ENCODE results near the gene BMP2K. TPM values are rescaled to one million over a fixed set of nuclear protein-coding genes. Genes with fewer than 3 reads are reported as not detected.
"Not testable (repeated sequence)": the region's sequence is repeated elsewhere in the genome, so short reads cannot be mapped to it uniquely, and the experiment has no call there.

The BMP2K gene
- total RNA-seq, 1 donor from 2014 or later = 23.5 TPM

DNA sequence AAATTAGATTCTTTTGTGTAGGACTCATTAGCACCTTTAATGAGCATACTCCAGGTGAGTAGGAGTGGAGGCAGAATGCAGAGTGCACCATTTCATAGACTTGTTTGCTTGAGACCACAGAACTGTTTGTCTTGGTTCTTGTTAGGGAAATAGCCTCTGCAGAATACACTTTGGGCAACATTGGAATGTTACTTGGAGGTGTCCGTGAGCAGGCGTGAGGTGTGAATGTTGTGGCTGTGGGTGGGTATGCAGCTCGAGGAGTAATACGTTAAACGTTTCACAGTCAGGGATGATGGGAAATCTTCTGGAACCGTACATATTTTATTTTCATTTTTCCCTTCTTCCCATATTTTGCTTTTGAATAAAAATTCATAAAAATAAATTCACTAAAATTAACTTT, 131.5 kb downstream of the BMP2K start:
- intact Hi-C loops (cut with micrococcal nuclease) = no loop called here

DNA sequence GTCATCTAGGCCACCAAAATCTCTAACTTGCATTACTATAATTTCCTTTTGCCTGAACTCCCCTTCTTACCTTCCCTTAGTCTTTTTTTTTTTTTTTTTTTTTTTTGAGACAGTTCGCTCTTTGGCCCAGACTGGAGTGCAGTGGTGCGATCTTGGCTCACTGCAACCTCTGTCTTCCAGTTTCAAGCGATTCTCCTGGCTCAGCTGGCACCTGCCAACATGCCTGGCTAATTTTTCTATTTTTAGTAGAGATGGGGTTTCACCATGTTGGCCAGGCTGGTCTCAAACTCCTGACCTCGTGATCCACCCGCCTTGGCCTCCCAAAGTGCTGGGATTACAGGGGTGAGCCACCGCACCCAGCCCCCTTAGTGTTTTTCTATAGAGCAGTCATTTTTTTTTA, 132.8 kb downstream of the BMP2K start:
- DNase-seq (ENCODE audit: low spot score); H3K27ac Mint-ChIP-seq; H3K27me3 Mint-ChIP-seq (ENCODE audit: insufficient read depth); H3K4me1 Mint-ChIP-seq (ENCODE audit: low read depth); H3K9me3 Mint-ChIP-seq; intact Hi-C loops (cut with micrococcal nuclease); H3K4me3 Mint-ChIP-seq: not testable (repeated sequence)
- peaks cover 13% of the 10 kb centered on the region for H3K36me3 Mint-ChIP-seq (ENCODE audit: low read depth)

More for the DNA sequence above, 131.5 kb downstream of the BMP2K start:
- no peaks in the 10 kb centered on the region for H3K27me3 Mint-ChIP-seq (ENCODE audit: insufficient read depth)
- DNase-seq (ENCODE audit: low spot score) = no peak
- peaks cover 13% of the 10 kb centered on the region for H3K36me3 Mint-ChIP-seq (ENCODE audit: low read depth)
- no peaks in the 10 kb centered on the region for H3K4me1 Mint-ChIP-seq (ENCODE audit: low read depth)
- H3K27ac Mint-ChIP-seq = no peak overlapping the region
- H3K4me3 Mint-ChIP-seq = no peak overlapping the region
- no peaks in the 10 kb centered on the region for H3K9me3 Mint-ChIP-seq

DNA sequence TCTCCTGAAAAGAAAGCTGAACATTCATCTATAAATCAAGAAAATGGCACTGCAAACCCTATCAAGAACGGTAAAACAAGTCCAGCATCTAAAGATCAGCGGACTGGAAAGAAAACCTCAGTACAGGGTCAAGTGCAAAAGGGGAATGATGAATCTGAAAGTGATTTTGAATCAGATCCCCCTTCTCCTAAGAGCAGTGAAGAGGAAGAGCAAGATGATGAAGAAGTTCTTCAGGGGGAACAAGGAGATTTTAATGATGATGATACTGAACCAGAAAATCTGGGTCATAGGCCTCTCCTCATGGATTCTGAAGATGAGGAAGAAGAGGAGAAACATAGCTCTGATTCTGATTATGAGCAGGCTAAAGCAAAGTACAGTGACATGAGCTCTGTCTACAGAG, 134.5 kb downstream of the BMP2K start:
- no peak overlapping the region for H3K4me3 Mint-ChIP-seq
- H3K9me3 Mint-ChIP-seq = no peaks in the 10 kb centered on the region
- peaks cover 13% of the 10 kb centered on the region for H3K36me3 Mint-ChIP-seq (ENCODE audit: low read depth)
- no peak overlapping the region for H3K27ac Mint-ChIP-seq
- H3K4me1 Mint-ChIP-seq (ENCODE audit: low read depth) = no peaks in the 10 kb centered on the region
- DNase-seq (ENCODE audit: low spot score) = no peak
- intact Hi-C loops (cut with micrococcal nuclease) = no loop called here
- H3K27me3 Mint-ChIP-seq (ENCODE audit: insufficient read depth) = no peaks in the 10 kb centered on the region

DNA sequence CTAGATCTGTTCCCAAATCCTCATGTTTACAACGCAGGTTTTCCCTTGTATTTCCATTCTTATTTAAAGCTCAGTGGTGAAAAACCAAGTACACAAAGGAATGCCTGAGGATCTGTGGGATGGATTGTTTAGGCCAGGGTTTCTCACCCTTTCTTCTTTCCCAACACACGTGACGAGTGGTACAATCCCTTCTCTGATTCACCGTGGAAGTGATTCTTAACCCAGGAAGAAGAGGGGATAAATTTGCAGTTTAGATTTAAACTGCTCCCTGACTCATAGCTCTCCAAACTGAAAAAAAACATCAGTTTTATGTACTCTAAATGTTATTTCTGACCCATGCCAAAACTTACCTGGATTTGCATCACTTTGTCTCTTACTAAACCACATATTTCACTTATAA, 146.1 kb downstream of the BMP2K start:
- H3K9me3 Mint-ChIP-seq = no peaks in the 10 kb centered on the region
- H3K36me3 Mint-ChIP-seq (ENCODE audit: low read depth) = peaks cover 15% of the 10 kb centered on the region
- no peak overlapping the region for H3K4me3 Mint-ChIP-seq
- H3K27ac Mint-ChIP-seq = no peak overlapping the region
- peaks cover 12% of the 10 kb centered on the region for H3K4me1 Mint-ChIP-seq (ENCODE audit: low read depth)
- no peaks in the 10 kb centered on the region for H3K27me3 Mint-ChIP-seq (ENCODE audit: insufficient read depth)
- intact Hi-C loops (cut with micrococcal nuclease) = no loop called here
- DNase-seq (ENCODE audit: low spot score) = no peak

DNA sequence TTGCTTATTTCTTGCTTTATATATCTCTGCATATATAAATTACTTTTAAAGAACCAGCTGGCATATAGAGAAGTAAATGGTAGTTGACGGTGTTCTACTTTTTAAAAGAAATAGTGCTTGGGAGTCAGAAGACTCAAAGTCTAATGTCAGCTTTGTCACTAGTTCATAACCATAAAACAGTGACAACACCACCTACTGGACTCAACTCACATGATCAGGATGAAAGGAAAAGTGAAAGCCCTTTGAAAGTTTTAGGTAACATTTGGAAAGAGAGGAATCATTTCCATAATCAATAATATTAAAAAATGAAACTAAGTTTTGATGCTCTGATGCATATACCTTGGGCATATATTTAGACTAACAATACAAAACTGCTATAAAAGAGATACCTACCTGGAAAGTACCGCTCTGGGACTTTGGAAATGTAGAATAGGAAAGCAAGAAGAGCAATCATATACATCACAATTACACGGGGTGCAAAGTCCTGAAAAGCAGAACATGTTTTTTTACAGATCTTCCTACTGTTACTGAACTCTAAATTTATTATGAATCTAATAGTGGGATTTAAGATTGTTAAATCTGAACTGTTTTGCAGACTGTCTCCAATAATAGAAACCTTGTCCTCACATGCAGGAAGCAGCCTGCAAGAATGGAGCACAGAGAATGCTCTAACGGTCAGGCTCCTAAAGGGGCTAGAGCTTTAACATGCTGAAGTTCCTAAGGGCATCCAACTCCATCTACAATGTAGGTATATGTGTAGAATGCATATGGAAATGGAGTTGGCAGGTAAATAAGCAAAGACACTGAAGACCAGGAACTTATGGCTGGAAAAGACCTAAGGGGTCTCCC, 147.5 kb downstream of the BMP2K start:
- H3K27ac Mint-ChIP-seq = no peak overlapping the region
- H3K4me1 Mint-ChIP-seq (ENCODE audit: low read depth) = peaks cover 16% of the 10 kb centered on the region
- H3K9me3 Mint-ChIP-seq = no peaks in the 10 kb centered on the region
- intact Hi-C loops (cut with micrococcal nuclease) = no loop called here
- no peaks in the 10 kb centered on the region for H3K27me3 Mint-ChIP-seq (ENCODE audit: insufficient read depth)
- H3K4me3 Mint-ChIP-seq = no peak overlapping the region
- no peak for DNase-seq (ENCODE audit: low spot score)
- H3K36me3 Mint-ChIP-seq (ENCODE audit: low read depth) = peaks cover 18% of the 10 kb centered on the region

DNA sequence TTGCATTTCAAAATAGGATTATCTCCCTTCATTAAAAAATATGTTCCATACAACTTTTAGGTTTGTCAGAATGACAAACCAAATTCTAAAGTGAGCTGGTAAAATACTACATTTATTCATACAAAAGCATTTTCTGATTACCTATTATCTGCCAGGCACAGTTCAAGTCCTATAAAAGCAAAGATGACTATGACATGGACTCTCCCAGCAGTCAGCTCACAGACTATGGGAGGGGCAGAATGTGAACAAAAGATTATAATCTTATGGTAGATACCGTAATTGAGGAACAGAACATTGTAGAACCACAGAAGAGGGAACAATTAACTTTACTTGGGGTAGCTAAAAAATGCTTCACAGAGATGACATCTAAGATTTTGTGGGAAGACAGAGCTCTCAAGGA, 150.7 kb downstream of the BMP2K start:
- Mint-ChIP-seq H3K4me3 (no peak overlapping the region), H3K9me3 (no peaks in the 10 kb centered on the region), H3K36me3 (ENCODE audit: low read depth) (peaks cover 22% of the 10 kb centered on the region), H3K27ac (no peak overlapping the region), H3K4me1 (ENCODE audit: low read depth) (peaks cover 16% of the 10 kb centered on the region), H3K27me3 (ENCODE audit: insufficient read depth) (no peaks in the 10 kb centered on the region)
- intact Hi-C loops (cut with micrococcal nuclease) = no loop called here
- DNase-seq (ENCODE audit: low spot score) = no peak

DNA sequence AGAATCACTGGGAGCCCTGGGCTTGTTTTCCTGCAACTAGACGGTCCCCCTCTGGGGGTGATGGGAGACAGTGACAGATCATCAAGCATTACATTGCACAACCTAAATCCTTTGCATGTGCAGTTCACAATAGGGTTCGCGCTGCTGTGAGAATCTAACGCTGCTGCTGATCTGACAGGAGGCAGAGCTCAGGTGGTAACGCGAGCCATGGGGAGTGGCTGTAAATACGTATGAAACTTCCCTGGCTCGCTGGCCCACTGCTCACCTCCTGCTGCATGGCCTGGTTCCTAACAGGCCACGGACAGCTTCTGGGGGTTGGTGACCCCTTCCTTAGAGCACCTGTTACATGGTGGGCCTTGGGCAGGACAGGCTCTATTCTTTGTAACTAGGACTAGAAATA, 152.7 kb downstream of the BMP2K start:
- H3K9me3 Mint-ChIP-seq = no peaks in the 10 kb centered on the region
- peaks cover 28% of the 10 kb centered on the region for H3K36me3 Mint-ChIP-seq (ENCODE audit: low read depth)
- H3K27me3 Mint-ChIP-seq (ENCODE audit: insufficient read depth) = no peaks in the 10 kb centered on the region
- no peak overlapping the region for H3K27ac Mint-ChIP-seq
- H3K4me1 Mint-ChIP-seq (ENCODE audit: low read depth) = peaks cover 10% of the 10 kb centered on the region
- H3K4me3 Mint-ChIP-seq = no peak overlapping the region
- intact Hi-C loops (cut with micrococcal nuclease) = no loop called here
- no peak for DNase-seq (ENCODE audit: low spot score)

DNA sequence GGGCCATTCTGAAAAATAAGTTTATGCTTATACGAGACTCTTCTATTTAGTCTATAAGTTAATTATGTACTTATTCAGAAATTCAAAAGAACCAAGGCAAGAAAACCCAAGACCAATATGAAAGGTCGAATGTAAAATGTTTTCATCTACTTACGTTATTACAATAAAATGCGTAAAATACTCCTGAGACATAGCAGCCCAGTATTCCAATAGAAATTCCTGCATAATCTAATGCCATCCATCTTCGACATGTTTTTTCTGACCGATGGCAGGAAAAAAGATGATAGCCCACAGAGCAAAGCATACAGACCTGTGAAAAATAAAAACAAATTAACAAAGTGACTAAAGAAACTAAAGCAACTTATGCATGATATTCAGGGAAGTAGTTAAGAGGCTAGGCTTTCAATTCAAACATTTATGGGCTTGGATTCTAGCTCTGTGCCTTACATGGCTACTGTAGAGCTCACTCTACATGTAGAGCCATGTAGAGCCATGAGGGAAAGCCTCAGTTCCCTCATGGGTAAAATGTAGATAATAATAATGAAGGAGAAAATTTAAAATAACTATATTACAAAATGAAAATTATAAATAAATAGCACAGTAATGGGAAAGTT, 154.0 kb downstream of the BMP2K start:
- no peak for DNase-seq (ENCODE audit: low spot score)
- Mint-ChIP-seq H3K4me3 (no peak overlapping the region), H3K4me1 (ENCODE audit: low read depth) (peaks cover 8% of the 10 kb centered on the region), H3K27ac (no peak overlapping the region), H3K36me3 (ENCODE audit: low read depth) (peaks cover 36% of the 10 kb centered on the region), H3K27me3 (ENCODE audit: insufficient read depth) (no peaks in the 10 kb centered on the region), H3K9me3 (no peaks in the 10 kb centered on the region)
- intact Hi-C loops (cut with micrococcal nuclease) = loop anchor here (10.0 kb wide), 1 partner anchor 1065 kb away; no protein-coding TSS in a partner anchor

DNA sequence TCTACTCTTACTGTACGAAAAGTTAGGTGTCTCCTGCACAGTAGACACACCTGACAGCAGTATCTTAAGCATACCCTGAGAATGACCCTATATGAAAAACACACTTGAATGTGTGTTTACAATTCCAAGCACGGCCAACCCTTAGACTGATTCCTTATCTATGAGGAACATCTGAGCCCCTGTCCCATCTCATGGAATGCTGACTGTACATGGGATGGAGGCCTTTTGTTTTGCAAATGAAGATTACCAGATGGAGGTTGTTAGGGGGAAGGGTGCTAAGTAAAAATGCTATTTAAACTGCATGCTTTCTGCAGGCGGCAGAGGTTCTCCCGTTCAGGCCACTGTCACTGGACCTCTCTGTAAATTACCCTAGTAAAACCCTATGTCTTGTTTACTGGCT, 160.8 kb downstream of the BMP2K start:
- H3K4me3 Mint-ChIP-seq = no peak overlapping the region
- peaks cover 2% of the 10 kb centered on the region for H3K27me3 Mint-ChIP-seq (ENCODE audit: insufficient read depth)
- DNase-seq (ENCODE audit: low spot score) = no peak
- intact Hi-C loops (cut with micrococcal nuclease) = loop anchor here (2.0 to 10.0 kb wide), 5 partner anchors 385 to 1604 kb away; partner anchors contain the start of genes ANTXR2 and ANXA3
- H3K27ac Mint-ChIP-seq = no peak overlapping the region
- peaks cover 19% of the 10 kb centered on the region for H3K36me3 Mint-ChIP-seq (ENCODE audit: low read depth)
- peaks cover 46% of the 10 kb centered on the region for H3K4me1 Mint-ChIP-seq (ENCODE audit: low read depth)
- H3K9me3 Mint-ChIP-seq = no peaks in the 10 kb centered on the region

DNA sequence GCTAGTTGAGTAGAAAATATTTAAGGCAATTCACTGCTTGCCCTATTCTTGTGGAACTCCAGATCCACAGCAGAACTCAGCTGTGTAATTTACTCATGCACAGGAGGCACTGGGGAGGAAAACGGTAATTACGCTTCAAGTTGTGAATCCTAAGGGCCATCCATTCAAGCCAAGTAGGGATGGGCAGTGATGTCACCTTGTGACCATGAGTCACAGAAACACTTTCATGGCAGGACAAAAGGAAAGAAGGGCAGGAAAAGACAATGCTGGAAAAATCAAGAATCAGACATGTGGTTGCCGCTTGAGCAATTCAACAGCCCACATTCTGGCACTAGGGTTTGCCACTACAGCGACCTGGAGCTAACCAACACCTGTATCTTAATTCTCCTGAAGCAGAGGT, 161.7 kb downstream of the BMP2K start:
- H3K4me3 Mint-ChIP-seq = peak overlapping the region; percentile 97
- H3K9me3 Mint-ChIP-seq = no peaks in the 10 kb centered on the region
- DNase-seq (ENCODE audit: low spot score) = no peak
- H3K27ac Mint-ChIP-seq = no peak overlapping the region
- H3K36me3 Mint-ChIP-seq (ENCODE audit: low read depth) = peaks cover 16% of the 10 kb centered on the region
- H3K4me1 Mint-ChIP-seq (ENCODE audit: low read depth) = peaks cover 46% of the 10 kb centered on the region
- intact Hi-C loops (cut with micrococcal nuclease) = loop anchor here (2.0 to 10.0 kb wide), 5 partner anchors 386 to 1603 kb away; partner anchors contain the start of genes ANTXR2 and ANXA3
- peaks cover 6% of the 10 kb centered on the region for H3K27me3 Mint-ChIP-seq (ENCODE audit: insufficient read depth)

DNA sequence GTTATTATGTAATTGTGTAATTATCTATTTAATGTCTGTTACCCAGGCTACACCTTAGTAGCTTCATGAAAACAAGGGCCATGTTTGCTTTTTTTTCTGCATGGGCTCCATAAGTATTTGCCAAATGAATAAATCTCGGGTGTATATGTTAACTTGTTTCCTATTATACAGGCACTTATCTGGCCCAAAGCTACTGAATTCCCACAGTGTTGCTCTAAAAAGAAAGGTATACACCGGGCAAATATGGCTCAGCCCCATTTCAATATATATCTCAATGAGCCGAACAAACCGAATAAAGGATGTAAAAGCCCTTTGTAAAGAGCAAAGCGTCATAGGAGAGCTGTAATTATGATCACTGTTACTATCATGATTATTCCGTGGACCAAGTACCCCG, 162.3 kb downstream of the BMP2K start:
- H3K9me3 Mint-ChIP-seq = no peaks in the 10 kb centered on the region
- H3K4me3 Mint-ChIP-seq = peak overlapping the region; percentile 97
- peaks cover 11% of the 10 kb centered on the region for H3K27me3 Mint-ChIP-seq (ENCODE audit: insufficient read depth)
- peaks cover 13% of the 10 kb centered on the region for H3K36me3 Mint-ChIP-seq (ENCODE audit: low read depth)
- peaks cover 46% of the 10 kb centered on the region for H3K4me1 Mint-ChIP-seq (ENCODE audit: low read depth)
- peak overlapping the region; percentile 88 for H3K27ac Mint-ChIP-seq
- no peak for DNase-seq (ENCODE audit: low spot score)
- intact Hi-C loops (cut with micrococcal nuclease) = loop anchor here (5.0 to 10.0 kb wide), 4 partner anchors 386 to 1134 kb away; partner anchors contain the start of genes ANTXR2 and ANXA3

DNA sequence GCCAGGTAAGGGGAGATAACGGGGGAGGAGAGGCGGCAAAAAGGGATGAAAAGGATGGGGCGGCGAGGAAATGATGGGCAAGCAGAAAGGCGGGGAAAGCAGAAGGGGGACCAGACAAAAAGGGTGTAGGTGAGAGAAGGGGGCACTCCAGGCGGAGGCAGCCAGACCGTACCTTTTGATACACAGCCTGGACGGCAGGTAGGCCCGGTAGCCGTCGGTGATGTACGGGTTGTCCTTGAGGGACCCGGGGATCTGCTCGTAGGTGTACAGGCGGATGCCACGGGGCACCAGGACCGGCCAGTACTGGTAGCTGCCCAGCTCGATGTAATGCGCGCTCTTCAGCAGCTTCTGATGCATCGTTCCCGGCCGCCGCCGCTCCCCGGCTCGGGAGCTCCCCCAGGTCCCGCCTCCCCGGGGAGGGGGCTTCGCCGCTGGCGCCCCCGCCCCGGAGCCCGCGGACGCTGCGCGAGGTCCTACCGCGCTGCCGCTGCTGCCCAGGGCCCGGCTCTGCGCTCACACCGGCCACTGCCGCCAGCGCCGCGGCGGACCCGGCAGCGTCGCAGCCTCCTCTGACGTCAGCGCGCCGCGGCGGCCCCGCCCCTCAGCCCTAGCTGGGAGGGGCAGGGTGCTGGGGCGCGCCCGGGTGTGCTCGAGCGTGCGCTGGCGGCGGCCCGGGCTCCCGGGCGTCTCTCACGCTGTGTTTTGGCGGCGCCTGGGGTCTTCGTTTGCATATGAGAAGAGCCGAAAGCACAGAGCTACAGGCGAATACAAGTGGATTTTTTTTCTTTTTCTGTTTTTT, 162.9 kb downstream of the BMP2K start, which contains the start of gene PAQR3:
PAQR3 (minus strand) TSS at position 571 of the 799 bp plus-strand sequence; CDS start at position 357, 214 bp downstream.
- intact Hi-C loops (cut with micrococcal nuclease) = loop anchor here (1.0 to 10.0 kb wide), 5 partner anchors 163 to 1133 kb away; partner anchors contain the start of genes ANTXR2, ANXA3 and BMP2K

More for the DNA sequence above, 162.9 kb downstream of the BMP2K start, which contains the start of gene PAQR3:
- Mint-ChIP-seq H3K36me3 (ENCODE audit: low read depth) (peaks cover 13% of the 10 kb centered on the region), H3K9me3 (no peaks in the 10 kb centered on the region), H3K27me3 (ENCODE audit: insufficient read depth) (peaks cover 16% of the 10 kb centered on the region), H3K4me3 (peak within 1 kb of the TSS; percentile 97), H3K27ac (peak within 1 kb of the TSS; percentile 88), H3K4me1 (ENCODE audit: low read depth) (peaks cover 47% of the 10 kb centered on the region)
- peak; percentile 82 for DNase-seq (ENCODE audit: low spot score)

Data from activated T-helper 1 cell treated with anti-CD3 and anti-CD28 coated beads, Interleukin-12 subunit alpha, Interleukin-12 subunit beta, Interleukin-2, Interleukin-4 antibody, amounts not matched to agents 30 ng/mL and 10 ng/mL and 1 ng/mL, durations not matched to agents 14 hours and 24 hours and 36 hours (primary cell).